IPS-15b (cell line): ENCODE measurements around the gene SPPL2A.
"Not testable (repeated sequence)": the region's sequence is repeated elsewhere in the genome, so short reads cannot be mapped to it uniquely, and the experiment has no call there.

ENCODE experiments used
- H3K27me3 ChIP-seq: one replicate; pipeline ENCODE4 v1.6.1; 2013; ENCODE audit warnings: low read length; ENCODE audit not compliant: control insufficient read depth, insufficient read depth
- H3K36me3 ChIP-seq: one replicate; pipeline ENCODE4 v1.6.1; 2013; ENCODE audit warnings: low read length; ENCODE audit not compliant: control insufficient read depth, insufficient read depth
- H3K4me1 ChIP-seq: one replicate; pipeline ENCODE4 v1.6.1; 2013; ENCODE audit warnings: mild to moderate bottlenecking, low read length; ENCODE audit not compliant: control insufficient read depth, insufficient read depth
- H3K4me3 ChIP-seq: one replicate; pipeline ENCODE4 v1.5.1; 2013; ENCODE audit warnings: low read depth, low read length
- H3K9ac ChIP-seq: one replicate; pipeline ENCODE4 v1.6.1; 2013; ENCODE audit warnings: low read depth, mild to moderate bottlenecking, low read length
- H3K9me3 ChIP-seq: one replicate; pipeline ENCODE4 v1.6.1; 2013; ENCODE audit warnings: mild to moderate bottlenecking, low read length; ENCODE audit not compliant: control insufficient read depth, insufficient read depth

Gene SPPL2A

DNA sequence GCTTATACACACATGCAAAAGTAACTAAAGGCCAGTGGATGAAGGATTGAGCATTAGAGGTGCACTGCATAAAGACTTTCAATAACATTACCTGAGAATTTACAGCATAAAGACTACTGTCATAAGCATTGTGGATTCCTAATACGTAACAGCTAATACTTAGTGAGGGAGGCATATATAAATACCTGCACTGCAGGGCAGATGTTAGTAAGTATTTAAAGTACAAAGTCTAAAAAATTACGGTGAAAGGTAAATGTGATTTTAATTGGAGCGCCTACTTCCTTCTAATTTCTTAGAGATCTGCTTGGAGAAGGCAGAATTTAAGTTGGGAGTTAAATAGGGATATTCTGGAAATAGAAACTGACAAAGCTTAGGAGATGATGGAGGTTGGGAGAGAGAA, 53.5 kb downstream of the SPPL2A start:
- no peak overlapping the region for H3K9ac ChIP-seq
- H3K4me1 ChIP-seq, result no peaks in the 10 kb centered on the region
- H3K36me3 ChIP-seq, result no peaks in the 10 kb centered on the region
- H3K9me3 ChIP-seq, result no peaks in the 10 kb centered on the region
- no peaks in the 10 kb centered on the region for H3K27me3 ChIP-seq
- no peak overlapping the region for H3K4me3 ChIP-seq

DNA sequence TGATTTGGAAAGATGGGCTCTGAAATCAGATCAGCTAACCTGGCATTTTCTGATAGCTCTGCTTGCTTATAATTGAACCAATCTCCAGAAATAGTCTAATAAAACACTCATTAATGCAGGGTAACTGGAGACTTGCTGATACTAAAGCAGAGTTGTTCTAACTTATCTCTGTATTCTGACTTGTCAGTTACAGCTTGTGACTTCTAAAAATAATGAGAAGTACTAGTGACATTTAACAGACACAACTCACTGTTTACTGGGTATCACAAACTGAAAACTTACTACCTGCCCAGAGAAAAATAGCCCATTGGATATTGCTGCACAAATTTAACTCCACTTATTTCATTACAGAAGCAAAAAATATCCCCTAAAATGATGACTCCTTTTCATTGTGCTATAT, 54.9 kb downstream of the SPPL2A start:
- Histone ChIP-seq H3K36me3 (no peaks in the 10 kb centered on the region), H3K4me3 (no peak overlapping the region), H3K27me3 (no peaks in the 10 kb centered on the region), H3K4me1 (no peaks in the 10 kb centered on the region), H3K9ac (no peak overlapping the region), H3K9me3 (no peaks in the 10 kb centered on the region)

DNA sequence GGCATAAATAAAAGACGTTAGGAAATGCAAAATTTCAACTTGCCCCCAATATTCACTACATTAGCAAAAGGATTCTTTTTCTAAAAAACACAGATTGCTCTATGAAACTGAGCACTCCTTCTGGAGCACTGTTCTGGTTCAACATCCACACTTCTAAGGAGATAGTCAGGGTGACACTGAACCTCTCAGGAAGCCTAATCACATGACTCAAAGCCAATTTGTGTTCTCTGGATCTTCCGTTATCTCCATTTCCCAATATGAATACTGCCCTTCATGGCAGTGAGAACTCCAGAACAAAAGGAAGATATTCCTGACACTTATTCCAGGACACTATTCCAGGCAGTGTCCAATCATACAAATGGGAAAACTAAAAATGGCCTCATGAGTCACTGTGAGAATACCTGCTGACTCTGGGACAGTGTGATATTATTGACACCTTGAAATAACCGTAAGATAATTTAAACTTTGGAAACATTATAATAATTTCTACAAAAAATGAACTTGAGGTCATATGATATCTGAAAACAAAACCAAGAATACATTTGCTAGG, 57.6 kb downstream of the SPPL2A start:
- Histone ChIP-seq H3K4me3 (no peak overlapping the region), H3K4me1 (no peaks in the 10 kb centered on the region), H3K36me3 (no peaks in the 10 kb centered on the region), H3K9me3 (no peaks in the 10 kb centered on the region), H3K9ac (no peak overlapping the region), H3K27me3 (no peaks in the 10 kb centered on the region)

DNA sequence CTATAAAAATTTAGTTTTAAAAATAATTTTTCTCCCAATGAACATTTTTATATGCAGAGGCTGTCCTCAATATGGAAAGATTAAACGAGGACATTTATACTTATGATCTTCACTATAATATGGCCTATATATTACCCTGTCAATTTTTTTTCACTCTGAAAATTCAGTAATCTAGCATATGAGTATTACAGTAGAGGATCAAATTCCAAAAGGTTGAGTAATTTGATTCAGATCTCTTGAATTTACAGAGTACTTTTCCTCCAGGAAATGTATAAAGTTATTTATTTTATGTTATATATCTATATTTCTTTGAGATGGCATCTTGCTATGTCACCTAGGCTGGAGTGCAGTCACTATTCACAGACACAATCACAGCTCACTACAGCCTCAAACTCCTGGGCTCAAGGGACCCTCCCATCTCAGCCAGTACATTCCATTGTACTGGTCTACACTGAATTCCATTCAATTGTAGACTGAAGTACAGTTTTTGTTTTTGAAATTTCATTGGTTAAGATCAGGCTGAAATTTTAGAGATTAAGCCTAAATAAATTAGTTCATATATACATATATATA, 62.7 kb downstream of the SPPL2A start:
- Histone ChIP-seq H3K9ac (no peak overlapping the region), H3K27me3 (no peaks in the 10 kb centered on the region)

DNA sequence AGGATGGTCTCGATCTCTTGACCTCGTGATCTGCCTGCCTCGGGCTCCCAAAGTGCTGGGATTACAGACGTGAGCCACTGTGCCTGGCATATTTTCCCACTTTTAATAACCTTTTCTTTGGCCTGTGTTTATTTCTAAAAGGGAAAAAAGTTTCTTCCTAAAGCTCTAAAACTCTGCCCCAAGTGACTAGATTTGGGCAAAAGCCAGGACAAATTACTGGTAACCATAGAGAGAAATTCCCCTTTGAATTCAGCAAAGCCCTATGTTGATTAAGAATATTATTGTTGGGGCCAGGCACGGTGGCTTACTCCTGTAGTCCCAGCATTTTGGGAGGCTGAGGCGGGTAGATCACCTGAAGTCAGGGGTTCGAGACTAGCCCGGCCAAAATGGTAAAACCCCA, 67.4 kb downstream of the SPPL2A start:
- Histone ChIP-seq H3K4me3 (no peak overlapping the region), H3K4me1 (no peaks in the 10 kb centered on the region), H3K9ac (no peak overlapping the region), H3K9me3 (no peaks in the 10 kb centered on the region), H3K36me3 (no peaks in the 10 kb centered on the region), H3K27me3 (no peaks in the 10 kb centered on the region)

More for the DNA sequence above, 62.7 kb downstream of the SPPL2A start:
- Histone ChIP-seq H3K4me3 (no peak overlapping the region), H3K36me3 (no peaks in the 10 kb centered on the region), H3K4me1 (no peaks in the 10 kb centered on the region), H3K9me3 (no peaks in the 10 kb centered on the region)

DNA sequence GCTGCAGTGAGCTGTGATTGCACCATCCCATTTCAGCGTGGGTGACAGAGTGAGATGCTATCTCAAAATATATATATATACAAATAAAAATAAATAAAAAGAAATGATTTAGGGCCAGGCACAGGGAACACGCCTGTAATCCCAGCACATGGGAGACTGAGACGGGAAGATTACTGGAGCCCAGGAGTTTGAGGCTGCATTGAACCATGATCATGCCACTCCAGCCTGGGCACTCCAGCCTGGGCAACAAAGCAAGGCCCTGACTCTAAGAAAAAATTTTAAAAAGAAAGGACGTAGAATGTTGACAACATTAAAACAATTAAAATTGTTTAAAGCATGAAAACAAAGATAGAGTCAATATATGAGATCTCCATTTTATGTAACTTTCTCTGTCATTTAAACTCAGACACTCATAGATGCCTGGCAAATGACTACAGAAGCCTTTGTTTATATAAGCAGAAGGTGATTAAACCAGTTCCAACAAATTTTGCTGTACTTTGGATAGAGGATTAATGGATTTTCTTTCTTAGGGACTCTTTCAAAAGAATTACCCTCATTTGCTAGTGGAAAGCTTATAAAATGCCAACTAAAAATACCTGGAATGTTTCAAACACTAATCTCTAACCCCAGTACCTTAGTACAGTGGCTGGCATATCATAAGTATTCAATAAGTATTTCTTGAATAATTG, 68.3 kb downstream of the SPPL2A start:
- Histone ChIP-seq H3K9me3 (no peaks in the 10 kb centered on the region), H3K9ac (no peak overlapping the region), H3K27me3 (no peaks in the 10 kb centered on the region), H3K4me3 (no peak overlapping the region), H3K36me3 (no peaks in the 10 kb centered on the region), H3K4me1 (no peaks in the 10 kb centered on the region)

DNA sequence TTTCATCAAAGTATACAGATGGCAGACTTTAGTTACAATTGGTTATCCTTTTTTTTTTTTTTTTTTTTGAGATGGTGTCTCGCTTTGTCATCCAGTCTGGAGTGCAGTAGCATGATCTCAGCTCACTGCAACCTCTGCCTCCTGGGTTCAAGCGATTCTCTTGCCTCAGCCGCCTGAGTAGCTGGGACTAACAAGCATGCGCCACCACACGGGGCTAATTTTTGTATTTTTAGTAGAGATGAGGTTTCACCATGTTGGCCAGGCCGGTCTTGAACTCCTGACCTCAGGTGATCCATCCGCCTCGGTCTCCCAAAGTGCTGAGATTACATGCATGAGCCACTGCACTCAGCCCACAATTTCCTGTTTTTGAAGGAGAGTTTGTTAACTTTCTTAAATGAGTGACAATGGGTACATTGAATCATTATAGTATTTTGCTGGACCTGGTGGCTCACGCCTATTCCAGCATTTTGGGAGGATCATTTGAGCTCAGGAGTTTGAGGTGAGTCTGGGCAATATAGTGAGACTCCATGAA, 70.8 kb downstream of the SPPL2A start:
- not testable (repeated sequence) for H3K27me3 ChIP-seq, H3K9me3 ChIP-seq, H3K4me3 ChIP-seq, H3K9ac ChIP-seq, H3K4me1 ChIP-seq, H3K36me3 ChIP-seq

DNA sequence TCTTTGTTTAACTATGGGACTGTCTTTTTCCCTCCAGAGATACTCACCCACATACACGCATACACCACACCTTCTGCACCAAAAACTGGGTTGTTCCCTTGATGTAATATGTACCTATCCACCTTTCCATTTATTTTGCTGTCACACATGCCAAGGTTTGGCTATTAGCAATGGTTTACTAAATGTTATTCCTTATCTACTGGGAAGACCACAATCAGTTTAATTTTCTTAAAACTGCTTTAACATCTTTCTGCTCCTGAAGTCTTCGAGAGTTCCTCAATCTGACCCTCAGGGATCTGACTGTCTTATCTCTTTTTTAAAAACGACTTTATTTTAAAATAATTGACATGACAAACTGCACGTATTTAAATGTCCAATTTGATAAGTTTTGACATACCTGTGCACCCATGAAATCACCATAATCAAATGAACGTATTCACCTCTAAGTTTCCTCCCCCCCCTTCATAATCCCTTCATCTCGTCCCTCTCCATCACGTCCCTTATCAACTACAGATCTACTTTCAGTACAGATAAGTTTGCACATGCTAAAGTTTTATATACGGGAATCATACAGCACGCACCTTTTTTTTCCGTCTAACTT, 78.1 kb downstream of the SPPL2A start:
- Histone ChIP-seq H3K9ac (peak overlapping the region; percentile 86), H3K4me1 (no peaks in the 10 kb centered on the region), H3K9me3 (no peaks in the 10 kb centered on the region), H3K27me3 (no peaks in the 10 kb centered on the region), H3K4me3 (peak overlapping the region; percentile 93), H3K36me3 (no peaks in the 10 kb centered on the region)

DNA sequence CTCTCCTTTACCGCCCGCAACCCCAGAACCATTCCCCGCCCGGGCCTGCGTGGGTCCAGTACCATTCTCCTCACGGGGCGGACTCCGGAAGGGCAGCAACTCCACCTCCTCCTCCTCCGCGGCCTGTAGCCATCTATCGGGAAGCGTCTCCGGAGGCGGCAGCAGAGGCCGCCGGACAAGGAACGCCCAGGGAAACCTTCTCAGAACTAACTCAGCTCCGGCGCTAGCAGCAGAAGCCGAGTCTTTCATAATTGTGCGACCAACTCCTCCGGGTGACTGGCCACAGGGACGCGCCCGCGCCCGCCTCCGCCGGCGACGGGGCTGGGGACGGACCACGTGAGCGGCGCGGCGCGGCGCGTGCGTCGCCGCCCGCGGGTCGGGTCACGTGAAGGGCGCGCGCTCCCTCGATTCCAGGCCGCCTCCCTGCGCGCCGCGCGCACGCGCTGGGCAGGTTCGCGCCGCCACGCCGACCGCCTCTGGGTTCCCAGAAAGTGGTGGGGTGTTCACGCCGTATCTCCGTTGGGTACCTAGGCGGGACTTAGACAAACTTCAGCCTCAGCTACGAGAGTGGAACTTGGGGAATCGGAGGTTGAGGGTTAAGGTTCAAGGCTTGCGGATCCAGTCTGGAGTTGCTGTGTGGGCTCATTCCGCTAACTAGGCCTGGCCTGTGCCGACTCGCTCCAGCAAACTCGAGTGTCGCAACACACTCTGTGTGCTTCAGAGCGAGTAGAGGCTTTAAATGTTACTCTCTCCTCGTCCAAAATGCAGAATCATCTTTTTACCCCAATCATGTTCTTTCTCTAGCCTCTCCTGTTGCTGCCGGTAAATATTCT, 78.8 kb downstream of the SPPL2A start, which contains the start of gene TRPM7:
TRPM7 (minus strand) TSS at position 329 of the 833 bp plus-strand sequence; CDS start at position 65, 264 bp downstream.
- Histone ChIP-seq H3K4me1 (no peaks in the 10 kb centered on the region), H3K4me3 (peak within 1 kb of the TSS; percentile 93), H3K9me3 (no peaks in the 10 kb centered on the region), H3K9ac (peak within 1 kb of the TSS; percentile 96), H3K27me3 (no peaks in the 10 kb centered on the region), H3K36me3 (no peaks in the 10 kb centered on the region)

DNA sequence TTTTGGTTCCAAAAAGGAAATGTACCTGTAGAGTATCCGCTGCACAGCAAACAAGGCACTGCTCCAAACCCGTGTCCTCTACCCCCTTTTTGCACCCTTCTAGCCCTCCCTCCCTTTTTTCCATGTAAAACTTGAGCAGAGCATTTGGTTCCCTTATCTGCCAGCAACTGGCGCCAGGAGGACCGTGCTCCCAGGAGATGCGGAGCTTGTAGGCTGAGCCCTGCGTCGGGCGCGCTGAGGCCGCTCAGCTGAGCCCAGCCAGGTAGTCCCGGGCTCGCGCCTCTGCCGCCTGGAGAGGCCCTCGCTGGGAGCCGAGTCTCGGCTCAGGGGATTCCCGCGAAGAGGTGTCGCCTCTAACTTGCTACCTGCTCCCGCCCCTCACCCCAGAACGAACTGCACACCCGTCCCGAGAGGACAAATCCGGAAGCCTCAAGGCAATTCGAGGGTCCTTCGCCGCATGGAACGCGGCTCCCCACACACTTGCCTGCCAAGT, 79.5 kb downstream of the SPPL2A start:
- H3K4me3 ChIP-seq, result peak overlapping the region; percentile 93
- no peaks in the 10 kb centered on the region for H3K36me3 ChIP-seq
- no peaks in the 10 kb centered on the region for H3K27me3 ChIP-seq
- H3K9me3 ChIP-seq, result no peaks in the 10 kb centered on the region
- H3K4me1 ChIP-seq, result no peaks in the 10 kb centered on the region
- H3K9ac ChIP-seq, result peak overlapping the region; percentile 96
